HEK293 (cell line): ENCODE data around the gene PRKAG2.
A peak's percentile ranks its signal among the peaks of the same experiment; 100 is the strongest.

Experiments used
- BCL6B ChIP-seq: fragments of 450-650 bp; formaldehyde crosslinking; IDR thresholded peaks from 2 replicates; pipeline ENCODE4 v1.5.1; 2017; ENCODE audit warnings: missing biosample characterization, missing genetic modification characterization
- FEZF1 ChIP-seq: fragments of 450-650 bp; formaldehyde crosslinking; IDR thresholded peaks from 2 replicates; pipeline ENCODE4 v1.5.1; 2016; ENCODE audit warnings: missing biosample characterization, missing genetic modification characterization
- GLI2 ChIP-seq: fragments of 450-650 bp; formaldehyde crosslinking; IDR thresholded peaks from 2 replicates; pipeline ENCODE4; 2017; ENCODE audit warnings: missing biosample characterization, missing genetic modification characterization, low read depth, borderline replicate concordance
- GLI4 ChIP-seq: fragments of 450-650 bp; formaldehyde crosslinking; IDR thresholded peaks from 2 replicates; pipeline ENCODE4 v1.5.1; 2016; ENCODE audit warnings: missing biosample characterization, missing genetic modification characterization
- WT1 ChIP-seq: fragments of 450-650 bp; formaldehyde crosslinking; IDR thresholded peaks from 2 replicates; pipeline ENCODE4 v1.5.1; 2016; ENCODE audit warnings: missing biosample characterization, missing genetic modification characterization
- ZBTB8A ChIP-seq: fragments of 450-650 bp; formaldehyde crosslinking; IDR thresholded peaks from 2 replicates; pipeline ENCODE4 v1.5.1; 2016; ENCODE audit warnings: missing biosample characterization, missing genetic modification characterization
- ZNF133 ChIP-seq: fragments of 450-650 bp; formaldehyde crosslinking; IDR thresholded peaks from 2 replicates; pipeline ENCODE4 v1.5.1; 2016; ENCODE audit warnings: missing biosample characterization, missing genetic modification characterization
- ZNF174 ChIP-seq: fragments of 450-650 bp; formaldehyde crosslinking; IDR thresholded peaks from 2 replicates; pipeline ENCODE4 v1.5.0; 2017; ENCODE audit warnings: missing biosample characterization, mild to moderate bottlenecking, missing genetic modification characterization
- ZNF175 ChIP-seq: fragments of 450-650 bp; formaldehyde crosslinking; IDR thresholded peaks from 2 replicates; pipeline ENCODE4 v1.5.1; 2016; ENCODE audit warnings: missing biosample characterization, missing genetic modification characterization
- ZNF214 ChIP-seq: fragments of 450-650 bp; formaldehyde crosslinking; IDR thresholded peaks from 2 replicates; pipeline ENCODE4 v1.5.1; 2017; ENCODE audit warnings: missing biosample characterization, mild to moderate bottlenecking, missing genetic modification characterization, borderline replicate concordance
- ZNF221 ChIP-seq: fragments of 450-650 bp; formaldehyde crosslinking; IDR thresholded peaks from 2 replicates; pipeline ENCODE4 v1.5.1; 2017; ENCODE audit warnings: missing biosample characterization, missing genetic modification characterization, borderline replicate concordance
- ZNF223 ChIP-seq: fragments of 450-650 bp; formaldehyde crosslinking; IDR thresholded peaks from 2 replicates; pipeline ENCODE4 v1.5.1; 2016; ENCODE audit warnings: missing biosample characterization, missing genetic modification characterization
- ZNF292 ChIP-seq: fragments of 450-650 bp; formaldehyde crosslinking; IDR thresholded peaks from 2 replicates; pipeline ENCODE4 v1.5.1; 2016; ENCODE audit warnings: low read depth, missing biosample characterization, missing genetic modification characterization, borderline replicate concordance
- ZNF302 ChIP-seq: fragments of 450-650 bp; formaldehyde crosslinking; IDR thresholded peaks from 2 replicates; pipeline ENCODE4 v1.5.1; 2016; ENCODE audit warnings: missing biosample characterization, missing genetic modification characterization, low read depth
- ZNF324 ChIP-seq: fragments of 450-650 bp; formaldehyde crosslinking; IDR thresholded peaks from 2 replicates; pipeline ENCODE4 v1.5.1; 2016; ENCODE audit warnings: missing biosample characterization, missing genetic modification characterization
- ZNF335 ChIP-seq: fragments of 450-650 bp; formaldehyde crosslinking; conservative IDR thresholded peaks from 2 replicates; pipeline ENCODE4 v1.5.1; 2016; ENCODE audit warnings: missing biosample characterization, missing genetic modification characterization
- ZNF37A ChIP-seq: fragments of 450-650 bp; IDR thresholded peaks from 2 replicates; pipeline ENCODE4 v1.5.1; 2018; ENCODE audit warnings: missing biosample characterization, missing genetic modification characterization
- ZNF404 ChIP-seq: fragments of 450-650 bp; formaldehyde crosslinking; IDR thresholded peaks from 2 replicates; pipeline ENCODE4 v1.5.1; 2017; ENCODE audit warnings: missing biosample characterization, missing genetic modification characterization
- ZNF501 ChIP-seq: fragments of 450-650 bp; formaldehyde crosslinking; IDR thresholded peaks from 2 replicates; pipeline ENCODE4 v1.5.1; 2016; ENCODE audit warnings: missing biosample characterization, missing genetic modification characterization
- ZNF513 ChIP-seq: fragments of 450-650 bp; IDR thresholded peaks from 2 replicates; pipeline ENCODE4 v1.5.1; 2018; ENCODE audit warnings: missing biosample characterization, missing genetic modification characterization
- ZNF514 ChIP-seq: fragments of 450-650 bp; formaldehyde crosslinking; IDR thresholded peaks from 2 replicates; pipeline ENCODE4 v1.5.1; 2016; ENCODE audit warnings: missing biosample characterization, missing genetic modification characterization
- ZNF521 ChIP-seq: fragments of 450-650 bp; formaldehyde crosslinking; IDR thresholded peaks from 2 replicates; pipeline ENCODE4 v1.5.1; 2017; ENCODE audit warnings: missing biosample characterization, mild to moderate bottlenecking, missing genetic modification characterization
- ZNF544 ChIP-seq: fragments of 450-650 bp; formaldehyde crosslinking; IDR thresholded peaks from 2 replicates; pipeline ENCODE4 v1.5.0; 2017; ENCODE audit warnings: missing biosample characterization, missing genetic modification characterization
- ZNF548 ChIP-seq: fragments of 450-650 bp; formaldehyde crosslinking; IDR thresholded peaks from 2 replicates; pipeline ENCODE4 v1.5.1; 2016; ENCODE audit warnings: missing biosample characterization, missing genetic modification characterization
- ZNF571 ChIP-seq: fragments of 450-650 bp; formaldehyde crosslinking; IDR thresholded peaks from 2 replicates; pipeline ENCODE4 v1.5.0; 2017; ENCODE audit warnings: missing biosample characterization, missing genetic modification characterization
- ZNF747 ChIP-seq: fragments of 450-650 bp; formaldehyde crosslinking; IDR thresholded peaks from 2 replicates; pipeline ENCODE4 v1.5.1; 2016; ENCODE audit warnings: missing biosample characterization, missing genetic modification characterization
- ZSCAN5A ChIP-seq: fragments of 450-650 bp; formaldehyde crosslinking; IDR thresholded peaks from 2 replicates; pipeline ENCODE4 v1.5.1; 2016; ENCODE audit warnings: missing biosample characterization, missing genetic modification characterization
- TF ChIP-seq, protein P1 (sequence below): fragments of 450-650 bp; formaldehyde crosslinking; IDR thresholded peaks from 2 replicates; pipeline ENCODE4 v1.5.1; 2017; ENCODE audit warnings: missing biosample characterization, missing genetic modification characterization
- TF ChIP-seq, protein P2 (sequence below): fragments of 450-650 bp; formaldehyde crosslinking; IDR thresholded peaks from 2 replicates; pipeline ENCODE4 v1.5.1; 2016; ENCODE audit warnings: missing biosample characterization, missing genetic modification characterization
- TF ChIP-seq, protein P3 (sequence below): fragments of 450-650 bp; IDR thresholded peaks from 2 replicates; pipeline ENCODE4 v1.5.1; 2018; ENCODE audit warnings: missing biosample characterization, mild to moderate bottlenecking, missing genetic modification characterization

The PRKAG2 gene

DNA sequence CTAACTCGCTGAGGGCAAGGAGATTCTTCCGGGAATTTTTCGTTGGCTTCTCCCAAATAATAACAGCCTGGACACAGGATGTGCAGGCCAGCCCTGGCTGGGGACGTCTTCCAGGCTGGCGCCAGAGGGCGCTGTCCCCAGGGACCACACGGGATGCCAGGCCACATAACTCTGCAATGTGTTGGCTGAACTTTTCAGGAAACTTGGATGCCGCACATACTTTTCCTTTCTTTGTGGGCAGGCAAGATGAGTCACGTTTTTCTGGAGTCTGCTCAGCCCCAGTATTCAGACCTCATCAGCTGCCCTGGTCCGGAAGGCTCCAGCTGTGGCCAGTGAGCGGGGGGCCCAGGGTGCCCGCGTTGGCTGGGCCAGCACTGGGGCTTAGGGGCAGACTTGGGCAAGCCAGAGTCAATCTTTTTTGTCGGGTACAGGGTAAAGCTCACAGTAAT lies 122.7 kb downstream of the PRKAG2 start (continued):
- TF ChIP-seq WT1 (tag by site-specific recombination) (no peak), ZNF175 (tag by site-specific recombination) (no peak), ZNF514 (tag by site-specific recombination) (no peak), FEZF1 (tag by site-specific recombination) (no peak), ZNF221 (tag by site-specific recombination) (no peak), ZNF292 (no peak), ZNF302 (tag by site-specific recombination) (no peak), ZNF133 (tag by site-specific recombination) (no peak), ZSCAN5A (tag by site-specific recombination) (no peak), ZBTB8A (tag by site-specific recombination) (peak; percentile 31; the same call in 1 of the 2 replicates), ZNF335 (tag by site-specific recombination) (peak; percentile 83), ZNF214 (tag by site-specific recombination) (no peak), ZNF747 (tag by site-specific recombination) (no peak), ZNF571 (tag by site-specific recombination) (no peak), ZNF548 (tag by site-specific recombination) (no peak), ZNF501 (peak; percentile 60; the same call in 1 of the 2 replicates), ZNF404 (tag by site-specific recombination) (no peak), ZNF513 (no peak), GLI2 (tag by site-specific recombination) (no peak), ZNF174 (tag by site-specific recombination) (no peak), BCL6B (tag by site-specific recombination) (peak; percentile 97), ZNF223 (tag by site-specific recombination) (no peak), ZNF37A (no peak; the same call in 1 of the 2 replicates), ZNF521 (tag by site-specific recombination) (no peak), ZNF324 (0 out of 2 replicates have a peak, but pooled peaks have one; percentile 52), ZNF544 (tag by site-specific recombination) (no peak), GLI4 (tag by site-specific recombination) (no peak)
- TF ChIP-seq, protein P1, sequence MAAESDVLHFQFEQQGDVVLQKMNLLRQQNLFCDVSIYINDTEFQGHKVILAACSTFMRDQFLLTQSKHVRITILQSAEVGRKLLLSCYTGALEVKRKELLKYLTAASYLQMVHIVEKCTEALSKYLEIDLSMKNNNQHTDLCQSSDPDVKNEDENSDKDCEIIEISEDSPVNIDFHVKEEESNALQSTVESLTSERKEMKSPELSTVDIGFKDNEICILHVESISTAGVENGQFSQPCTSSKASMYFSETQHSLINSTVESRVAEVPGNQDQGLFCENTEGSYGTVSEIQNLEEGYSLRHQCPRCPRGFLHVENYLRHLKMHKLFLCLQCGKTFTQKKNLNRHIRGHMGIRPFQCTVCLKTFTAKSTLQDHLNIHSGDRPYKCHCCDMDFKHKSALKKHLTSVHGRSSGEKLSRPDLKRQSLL: peak; percentile 27; the same call in 1 of the 2 replicates
- TF ChIP-seq, protein P2, sequence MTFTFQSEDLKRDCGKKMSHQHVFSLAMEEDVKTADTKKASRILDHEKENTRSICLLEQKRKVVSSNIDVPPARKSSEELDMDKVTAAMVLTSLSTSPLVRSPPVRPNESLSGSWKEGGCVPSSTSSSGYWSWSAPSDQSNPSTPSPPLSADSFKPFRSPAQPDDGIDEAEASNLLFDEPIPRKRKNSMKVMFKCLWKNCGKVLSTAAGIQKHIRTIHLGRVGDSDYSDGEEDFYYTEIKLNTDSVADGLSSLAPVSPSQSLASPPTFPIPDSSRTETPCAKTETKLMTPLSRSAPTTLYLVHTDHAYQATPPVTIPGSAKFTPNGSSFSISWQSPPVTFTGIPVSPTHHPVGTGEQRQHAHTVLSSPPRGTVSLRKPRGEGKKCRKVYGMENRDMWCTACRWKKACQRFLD (tag by site-specific recombination): no peak
- TF ChIP-seq, protein P3, sequence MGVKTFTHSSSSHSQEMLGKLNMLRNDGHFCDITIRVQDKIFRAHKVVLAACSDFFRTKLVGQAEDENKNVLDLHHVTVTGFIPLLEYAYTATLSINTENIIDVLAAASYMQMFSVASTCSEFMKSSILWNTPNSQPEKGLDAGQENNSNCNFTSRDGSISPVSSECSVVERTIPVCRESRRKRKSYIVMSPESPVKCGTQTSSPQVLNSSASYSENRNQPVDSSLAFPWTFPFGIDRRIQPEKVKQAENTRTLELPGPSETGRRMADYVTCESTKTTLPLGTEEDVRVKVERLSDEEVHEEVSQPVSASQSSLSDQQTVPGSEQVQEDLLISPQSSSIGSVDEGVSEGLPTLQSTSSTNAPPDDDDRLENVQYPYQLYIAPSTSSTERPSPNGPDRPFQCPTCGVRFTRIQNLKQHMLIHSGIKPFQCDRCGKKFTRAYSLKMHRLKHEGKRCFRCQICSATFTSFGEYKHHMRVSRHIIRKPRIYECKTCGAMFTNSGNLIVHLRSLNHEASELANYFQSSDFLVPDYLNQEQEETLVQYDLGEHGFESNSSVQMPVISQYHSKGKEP (tag by site-specific recombination): 0 out of 2 replicates have a peak, but pooled peaks have one; percentile 10
